ENCODE measurements around the gene TNRC6C. TPM values are rescaled to one million over a fixed set of nuclear protein-coding genes. Genes with fewer than 3 reads are reported as not detected.

TNRC6C gene
- total RNA-seq, 1 donor, result 6.2 TPM

GRCh38 chr17:77919276-77919675 is 39.2 kb upstream of the TNRC6C start:
- Histone ChIP-seq H3K79me2 (ENCODE audit: insufficient read depth, low read length) (no peaks in the 10 kb centered on the region), H3K27me3 (ENCODE audit: insufficient read depth, low read length) (peaks cover 42% of the 10 kb centered on the region)
- DNase-seq (ENCODE audit: insufficient read length, low spot score, missing footprints), result no peak

GRCh38 chr17:77923135-77923534 is 35.4 kb upstream of the TNRC6C start:
- Histone ChIP-seq H3K4me3 (ENCODE audit: insufficient read depth, low read length) (no peak overlapping the region), H2AFZ (ENCODE audit: low read length) (no peak overlapping the region), H3K4me1 (ENCODE audit: insufficient read depth, low read length) (no peaks in the 10 kb centered on the region), H3K27ac (ENCODE audit: low read depth, low read length) (no peak overlapping the region), H3K9me3 (ENCODE audit: low read depth, low read length) (no peaks in the 10 kb centered on the region), H3K36me3 (ENCODE audit: insufficient read depth, low read length) (no peaks in the 10 kb centered on the region), H3K79me2 (ENCODE audit: insufficient read depth, low read length) (no peaks in the 10 kb centered on the region), H3K4me2 (ENCODE audit: insufficient read depth, low read length) (no peak overlapping the region), H4K20me1 (ENCODE audit: insufficient read depth, low read length) (no peaks in the 10 kb centered on the region), H3K27me3 (ENCODE audit: insufficient read depth, low read length) (peaks cover 25% of the 10 kb centered on the region)
- no peak for TF ChIP-seq CTCF (IDR thresholded peaks at IDR 0.05; ENCODE audit: extremely low read depth, low read depth, low read length)
- no peak for DNase-seq (ENCODE audit: insufficient read length, low spot score, missing footprints)

More at GRCh38 chr17:77919276-77919675, 39.2 kb upstream of the TNRC6C start:
- Histone ChIP-seq H3K4me2 (ENCODE audit: insufficient read depth, low read length) (no peak overlapping the region), H3K9me3 (ENCODE audit: low read depth, low read length) (no peaks in the 10 kb centered on the region), H2AFZ (ENCODE audit: low read length) (no peak overlapping the region), H3K36me3 (ENCODE audit: insufficient read depth, low read length) (no peaks in the 10 kb centered on the region), H3K4me3 (ENCODE audit: insufficient read depth, low read length) (no peak overlapping the region), H3K27ac (ENCODE audit: low read depth, low read length) (no peak overlapping the region), H4K20me1 (ENCODE audit: insufficient read depth, low read length) (no peaks in the 10 kb centered on the region), H3K4me1 (ENCODE audit: insufficient read depth, low read length) (no peaks in the 10 kb centered on the region)
- no peak for TF ChIP-seq CTCF (IDR thresholded peaks at IDR 0.05; ENCODE audit: extremely low read depth, low read depth, low read length)

- no peak overlapping the region for H3K4me2 ChIP-seq (ENCODE audit: insufficient read depth, low read length)
- H3K27me3 ChIP-seq (ENCODE audit: insufficient read depth, low read length), result peaks cover 30% of the 10 kb centered on the region
- no peak overlapping the region for H2AFZ ChIP-seq (ENCODE audit: low read length)
Measured at GRCh38 chr17:77923776-77924513, 34.6 kb upstream of the TNRC6C start.

More at GRCh38 chr17:77923776-77924513, 34.6 kb upstream of the TNRC6C start:
- no peaks in the 10 kb centered on the region for H3K36me3 ChIP-seq (ENCODE audit: insufficient read depth, low read length)
- no peaks in the 10 kb centered on the region for H4K20me1 ChIP-seq (ENCODE audit: insufficient read depth, low read length)
- DNase-seq (ENCODE audit: insufficient read length, low spot score, missing footprints), result peak; percentile 3
- no peaks in the 10 kb centered on the region for H3K79me2 ChIP-seq (ENCODE audit: insufficient read depth, low read length)
- H3K27ac ChIP-seq (ENCODE audit: low read depth, low read length), result no peak overlapping the region
- H3K4me3 ChIP-seq (ENCODE audit: insufficient read depth, low read length), result no peak overlapping the region
- no peaks in the 10 kb centered on the region for H3K4me1 ChIP-seq (ENCODE audit: insufficient read depth, low read length)
- no peaks in the 10 kb centered on the region for H3K9me3 ChIP-seq (ENCODE audit: low read depth, low read length)
- no peak for TF ChIP-seq CTCF (IDR thresholded peaks at IDR 0.05; ENCODE audit: extremely low read depth, low read depth, low read length)

Data from osteoblast (primary cell).